HCEC 1CT (cell line): ENCODE results near the gene ETNK1.
A peak's percentile ranks its signal among the peaks of the same experiment; 100 is the strongest.
"Not testable (repeated sequence)": the region's sequence is repeated elsewhere in the genome, so short reads cannot be mapped to it uniquely, and the experiment has no call there.

Experiments
- DNase-seq: peaks from one replicate; pipeline ENCODE4 v3.0.0-alpha.2; 2017

The ETNK1 gene, protein sequence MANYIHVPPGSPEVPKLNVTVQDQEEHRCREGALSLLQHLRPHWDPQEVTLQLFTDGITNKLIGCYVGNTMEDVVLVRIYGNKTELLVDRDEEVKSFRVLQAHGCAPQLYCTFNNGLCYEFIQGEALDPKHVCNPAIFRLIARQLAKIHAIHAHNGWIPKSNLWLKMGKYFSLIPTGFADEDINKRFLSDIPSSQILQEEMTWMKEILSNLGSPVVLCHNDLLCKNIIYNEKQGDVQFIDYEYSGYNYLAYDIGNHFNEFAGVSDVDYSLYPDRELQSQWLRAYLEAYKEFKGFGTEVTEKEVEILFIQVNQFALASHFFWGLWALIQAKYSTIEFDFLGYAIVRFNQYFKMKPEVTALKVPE

DNA sequence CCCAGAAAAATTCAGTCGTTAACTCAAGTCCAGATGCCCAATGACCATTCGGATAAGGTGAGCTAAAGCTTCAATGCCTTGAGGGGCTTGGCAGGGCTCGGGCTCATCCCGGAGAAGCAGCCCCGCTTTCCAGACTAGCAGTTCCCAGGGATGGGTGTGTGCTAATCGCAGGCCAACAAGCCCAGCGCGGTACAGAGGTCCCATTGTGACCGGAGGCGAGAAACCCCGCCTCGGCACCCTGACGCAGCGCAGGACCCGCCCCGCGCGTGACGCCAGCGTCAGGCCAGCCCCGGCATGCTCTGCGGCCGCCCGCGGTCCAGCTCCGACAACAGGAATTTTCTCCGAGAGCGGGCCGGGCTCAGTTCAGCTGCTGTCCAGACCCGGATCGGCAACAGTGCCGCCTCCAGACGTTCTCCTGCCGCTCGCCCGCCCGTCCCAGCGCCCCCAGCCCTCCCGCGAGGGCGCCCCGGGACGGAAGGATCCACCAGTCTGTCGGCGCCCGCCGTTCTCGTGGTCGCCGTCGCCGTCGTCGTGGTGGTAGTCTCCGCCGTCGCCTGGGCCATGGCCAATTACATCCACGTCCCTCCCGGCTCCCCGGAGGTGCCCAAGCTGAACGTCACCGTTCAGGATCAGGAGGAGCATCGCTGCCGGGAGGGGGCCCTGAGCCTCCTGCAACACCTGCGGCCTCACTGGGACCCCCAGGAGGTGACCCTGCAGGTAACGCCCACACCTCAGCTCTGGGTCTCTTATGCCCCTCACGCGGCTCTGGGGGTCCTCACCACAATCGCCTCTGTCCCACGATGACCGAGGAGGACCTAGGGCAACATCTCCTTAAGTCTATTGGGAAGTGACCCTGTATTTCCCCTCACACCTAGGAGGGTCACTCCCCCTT lies at the start of gene ETNK1:
TSS of gene ETNK1 (plus strand) at position 302 of the 892 bp plus-strand sequence. CDS start at position 562, 260 bp downstream.
- peak; percentile 92 for DNase-seq

DNA sequence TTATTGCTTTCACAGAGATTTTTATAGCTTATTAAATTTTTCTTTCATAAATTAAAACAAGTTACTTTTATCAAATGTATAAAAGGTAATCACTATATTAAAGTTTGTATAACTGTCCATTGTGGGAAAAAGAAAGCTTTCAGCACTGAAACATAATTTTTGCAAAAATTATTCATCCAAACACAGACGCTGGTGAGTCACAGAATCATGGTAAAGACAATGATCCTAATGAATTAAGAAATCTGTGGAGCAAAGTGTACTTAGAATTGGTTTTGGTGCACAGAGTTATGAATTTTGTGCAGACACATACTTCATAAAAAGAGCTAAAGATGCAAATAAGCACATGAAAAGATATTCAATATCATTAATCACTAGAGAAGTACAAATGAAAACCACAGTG lies 48.9 kb upstream of the ETNK1 start:
- DNase-seq: no peak

DNA sequence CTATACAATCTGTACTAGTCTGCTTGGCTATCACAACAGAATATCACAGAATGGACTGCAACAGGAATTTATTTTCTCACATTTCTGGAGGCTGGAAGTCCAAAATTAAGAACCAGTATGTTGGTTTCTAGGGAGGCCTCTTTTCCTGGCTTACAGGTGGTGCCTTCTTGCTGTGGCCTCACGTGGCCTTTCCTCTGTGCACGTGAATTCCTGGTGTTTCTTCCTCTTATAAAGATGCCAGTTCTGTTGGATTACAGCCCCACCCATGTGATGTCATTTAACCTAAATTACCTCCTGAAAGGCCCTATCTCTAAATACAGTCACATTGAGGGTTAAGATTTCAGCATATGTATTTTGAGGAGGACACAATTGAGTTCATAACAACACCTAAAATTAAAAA lies 48.5 kb upstream of the ETNK1 start:
- no peak for DNase-seq

DNA sequence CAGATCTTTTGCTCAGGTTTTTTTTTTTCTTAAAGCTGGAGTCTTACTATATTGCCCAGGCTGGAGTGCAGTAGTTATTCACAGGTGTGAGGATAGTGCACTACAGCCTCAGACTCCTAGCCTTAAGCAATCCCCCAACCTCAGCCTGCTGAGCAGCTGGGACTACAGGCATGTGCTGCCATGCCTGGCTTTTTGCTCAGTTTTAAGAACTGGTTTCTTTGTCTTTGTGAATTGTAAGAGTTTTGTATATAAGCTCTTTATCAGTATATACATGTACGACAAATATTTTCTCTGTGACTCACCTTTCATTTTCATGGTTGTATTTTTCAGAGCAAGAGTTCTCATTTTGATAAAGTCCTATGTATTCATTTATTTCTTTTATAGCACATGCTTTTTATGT lies 47.3 kb upstream of the ETNK1 start:
- DNase-seq: no peak

DNA sequence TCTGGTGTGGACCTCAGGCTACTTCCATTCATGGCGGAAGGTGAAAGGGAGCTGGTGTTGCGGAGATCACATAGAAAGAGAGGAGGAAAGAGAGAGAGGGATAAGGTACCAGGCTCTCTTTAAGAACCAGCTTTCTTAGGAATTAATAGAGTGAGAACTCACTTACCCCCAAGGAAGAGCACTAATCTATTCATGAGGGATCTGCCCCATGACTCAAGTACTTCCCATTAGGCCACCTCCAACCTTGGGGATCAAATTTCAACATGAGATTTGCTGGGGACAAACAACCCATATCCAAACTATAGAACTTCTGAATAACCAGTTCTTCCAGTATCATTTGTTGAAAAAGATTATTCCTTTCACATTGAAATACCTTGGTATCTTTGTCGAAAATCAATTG lies 46.6 kb upstream of the ETNK1 start:
- DNase-seq: no peak

DNA sequence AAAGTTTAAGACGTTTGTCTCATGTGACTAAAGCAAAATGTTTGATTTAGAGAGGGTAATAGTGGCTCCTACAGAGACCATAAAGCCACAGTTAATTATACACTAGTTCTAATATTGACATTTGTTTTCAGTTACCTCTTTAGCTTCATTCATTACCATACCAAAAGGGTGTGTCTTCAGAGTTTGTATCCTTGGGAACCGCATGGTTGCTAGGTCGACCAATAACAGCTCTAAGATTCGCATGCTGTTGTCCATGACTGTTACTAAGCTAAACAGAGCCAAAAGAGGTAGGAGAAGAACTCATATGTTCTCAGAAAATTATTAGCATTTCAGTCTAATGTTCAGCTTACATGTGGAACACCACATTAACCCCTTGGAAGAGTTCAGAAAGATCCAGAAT lies 36.2 kb upstream of the ETNK1 start:
- DNase-seq: no peak

DNA sequence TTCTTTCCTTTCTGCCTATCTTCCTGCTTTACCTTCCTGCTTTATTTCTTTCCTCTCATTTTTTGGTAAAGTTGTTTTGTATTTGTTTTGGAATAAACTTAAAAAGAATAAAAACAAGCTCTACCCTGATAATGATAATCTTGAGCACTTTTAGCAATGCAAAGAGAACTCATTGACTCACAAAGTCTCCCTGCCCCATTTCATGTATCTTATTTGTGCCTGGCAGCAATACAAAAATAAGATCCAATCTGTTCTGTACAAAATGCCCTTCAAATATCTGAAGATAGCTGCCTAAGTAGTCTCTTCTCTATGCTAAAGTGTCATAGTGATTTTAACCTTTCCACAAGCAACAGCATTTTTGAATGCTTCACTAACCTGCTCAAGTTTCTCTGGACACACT lies 31.1 kb upstream of the ETNK1 start:
- no peak for DNase-seq

DNA sequence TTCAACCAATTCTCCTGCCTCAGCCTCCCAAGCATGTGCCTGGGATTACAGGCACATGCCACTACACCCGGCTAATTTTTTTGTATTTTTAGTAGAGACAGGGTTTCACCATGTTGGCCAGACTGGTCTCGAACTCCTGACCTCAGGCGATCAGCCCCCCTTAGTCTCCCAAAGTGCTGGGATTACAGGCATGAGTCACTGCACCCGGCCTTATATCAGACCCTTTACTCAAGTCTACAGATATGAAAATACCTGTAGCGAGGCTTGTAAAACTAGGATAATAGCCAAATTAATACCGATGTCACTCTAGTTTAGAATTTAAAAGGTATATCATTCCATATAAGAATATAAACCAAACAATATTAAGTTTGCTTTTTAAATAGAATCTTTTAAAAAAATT lies 27.4 kb upstream of the ETNK1 start:
- not testable (repeated sequence) for DNase-seq

DNA sequence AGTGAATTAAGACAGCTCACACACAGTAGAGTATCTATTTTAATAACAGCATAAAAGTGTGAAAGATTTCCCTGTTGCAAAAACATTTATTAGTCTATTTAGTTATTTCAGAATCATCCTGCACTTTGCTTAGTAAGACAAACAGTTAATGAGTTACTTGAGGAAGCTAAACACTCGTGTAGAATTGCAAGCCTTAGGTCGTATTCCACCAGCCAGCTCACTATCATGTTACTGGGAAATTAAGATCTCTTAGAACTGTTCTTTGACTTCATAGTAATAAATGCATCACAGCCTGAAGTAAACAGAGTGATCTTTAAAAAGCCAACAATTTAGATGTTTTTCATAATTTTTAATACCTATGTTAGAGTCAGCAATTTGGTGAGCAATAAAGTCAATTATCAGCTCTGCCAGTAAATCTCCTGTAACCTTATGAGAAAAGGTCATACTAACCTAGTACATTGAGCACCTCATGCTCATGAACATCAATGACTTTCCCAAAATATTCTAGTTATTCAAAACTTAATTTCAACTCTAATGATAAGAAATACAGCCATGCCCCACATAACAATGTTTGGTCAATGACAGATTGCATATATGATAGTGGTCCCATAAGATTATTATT lies 26.7 kb upstream of the ETNK1 start:
- DNase-seq: no peak

DNA sequence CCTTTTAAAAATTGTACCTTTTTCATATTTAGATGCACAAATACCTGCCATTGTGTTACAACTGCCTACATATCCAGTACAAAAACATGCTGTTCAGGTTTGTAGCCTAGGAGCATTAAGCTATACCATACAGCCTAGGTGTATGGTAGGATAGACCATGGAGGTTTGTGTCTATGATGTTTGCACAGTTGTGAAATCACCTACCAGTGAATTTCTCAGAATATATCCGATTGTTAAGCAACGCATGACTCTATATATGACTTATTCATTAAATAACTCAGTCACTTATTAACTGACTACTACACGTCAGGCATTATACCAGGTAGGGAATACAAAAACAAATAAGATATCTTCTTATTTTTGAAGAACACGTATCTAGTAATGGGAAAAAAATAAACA lies 26.2 kb upstream of the ETNK1 start:
- no peak for DNase-seq

DNA sequence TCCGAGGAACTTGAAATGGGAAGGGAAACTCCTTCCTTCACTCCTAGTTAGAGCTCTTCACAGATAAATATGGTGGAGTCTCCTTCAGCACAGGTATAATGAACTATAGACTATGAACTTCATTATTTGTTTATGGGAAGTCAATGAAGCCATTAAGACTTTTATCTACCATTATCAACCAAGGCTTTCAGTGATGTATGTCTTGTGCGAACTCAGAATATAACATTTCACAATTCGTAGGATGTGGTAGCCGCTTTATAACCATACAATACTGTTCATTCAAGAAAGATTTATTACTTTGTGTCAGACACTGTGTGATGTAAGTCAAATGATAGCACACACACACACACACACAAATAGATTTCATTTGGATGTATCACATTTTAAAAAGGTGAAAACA lies 24.8 kb upstream of the ETNK1 start:
- DNase-seq: no peak

DNA sequence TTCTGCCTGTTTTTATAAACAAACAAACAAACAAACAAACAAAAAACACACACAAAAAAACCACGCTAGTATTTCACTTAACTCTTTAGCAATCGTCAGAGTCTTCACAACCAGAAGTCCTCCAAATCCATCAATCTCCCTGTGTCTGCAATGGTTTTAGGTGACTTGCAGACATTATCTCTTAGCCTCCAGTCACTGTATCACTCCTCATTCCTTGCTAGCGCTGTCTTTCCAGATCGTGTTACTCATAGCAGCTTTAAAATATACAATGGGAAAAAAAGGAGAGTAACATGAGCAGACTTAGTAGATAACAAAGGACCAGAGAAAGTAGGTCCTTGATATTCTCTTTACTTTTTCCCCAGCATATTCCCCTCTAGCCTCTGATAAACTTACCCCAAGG lies 15.5 kb upstream of the ETNK1 start:
- no peak for DNase-seq

DNA sequence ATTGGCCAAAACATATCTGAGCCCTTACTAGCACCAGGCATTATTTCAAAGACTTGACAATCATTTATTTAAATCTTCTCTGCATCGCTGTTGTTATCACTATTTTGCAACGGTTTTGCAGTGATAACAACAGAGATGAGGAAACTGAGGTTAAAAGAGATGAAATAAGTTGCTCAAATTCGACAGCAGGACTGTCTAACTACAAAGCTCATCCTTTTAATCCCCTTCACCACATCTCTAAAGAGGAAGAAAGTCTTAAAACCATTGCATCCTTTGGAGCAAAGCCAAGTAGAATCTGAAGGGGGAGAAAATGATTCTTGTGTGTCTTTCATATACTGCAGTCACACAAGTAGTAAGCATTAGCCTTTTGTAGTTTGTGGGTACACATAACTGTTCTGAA lies 14.8 kb upstream of the ETNK1 start:
- DNase-seq: no peak

DNA sequence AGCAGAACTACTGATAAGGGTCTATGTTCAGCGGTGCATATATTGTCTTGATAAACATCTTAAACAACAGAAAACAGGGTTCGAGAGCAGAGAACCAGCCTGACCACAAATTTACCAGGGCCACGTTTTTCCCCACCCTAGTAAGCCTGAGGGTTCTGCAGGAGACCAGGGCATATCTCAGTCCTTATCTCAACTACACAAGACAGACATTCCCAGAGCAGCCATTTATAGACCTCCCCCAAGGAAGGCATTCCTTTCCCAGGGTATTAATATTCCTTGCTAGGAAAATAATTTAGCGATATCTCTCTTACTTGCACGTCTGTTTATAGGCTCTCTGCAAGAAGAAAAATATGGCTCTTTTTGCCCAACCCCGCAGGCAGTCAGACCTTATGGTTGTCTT lies 12.1 kb upstream of the ETNK1 start:
- not testable (repeated sequence) for DNase-seq

DNA sequence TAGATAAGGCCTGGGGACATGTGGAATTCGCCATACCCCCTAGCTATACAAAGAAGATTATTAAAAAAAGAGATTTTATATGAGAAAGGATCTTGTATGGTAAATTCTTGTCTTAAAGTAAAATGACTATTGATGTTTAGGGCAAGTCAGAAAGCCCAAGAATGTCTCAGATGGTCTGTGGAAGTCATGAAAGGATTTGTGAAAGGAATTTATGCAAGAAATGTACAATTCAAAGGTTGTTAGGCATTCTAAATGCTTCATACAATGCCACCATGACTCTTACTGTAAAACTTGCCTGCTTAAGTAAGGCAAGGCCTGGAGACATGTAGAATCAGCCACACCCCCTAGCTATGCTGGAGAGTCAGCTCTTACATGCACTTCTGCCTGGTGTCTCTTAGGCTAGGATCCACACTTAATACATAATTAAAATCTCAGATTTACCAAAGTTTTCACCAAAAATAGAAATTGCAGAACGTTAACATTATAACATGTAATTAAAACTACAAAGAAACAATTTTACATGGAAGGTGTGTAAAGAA lies 8.9 kb upstream of the ETNK1 start:
- DNase-seq: no peak

DNA sequence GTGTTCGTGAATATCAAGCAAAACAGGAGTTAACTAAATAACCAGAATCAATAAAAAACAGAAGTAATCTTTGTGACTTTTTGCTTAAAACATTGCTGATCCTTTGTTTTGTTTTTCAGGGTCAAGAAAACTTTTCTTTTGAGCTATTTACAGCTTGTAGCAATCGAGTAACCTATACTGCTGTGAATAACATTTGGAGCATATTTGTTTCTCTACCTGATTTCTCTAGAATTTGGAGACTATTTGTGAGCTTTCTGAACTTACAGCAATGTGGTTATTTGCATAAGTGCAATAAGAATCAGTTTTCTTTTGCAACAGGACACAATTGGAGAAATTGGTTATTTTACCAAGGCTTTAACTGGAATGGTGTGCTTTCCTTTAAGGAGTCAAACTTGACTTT lies 7.3 kb upstream of the ETNK1 start:
- DNase-seq: no peak

DNA sequence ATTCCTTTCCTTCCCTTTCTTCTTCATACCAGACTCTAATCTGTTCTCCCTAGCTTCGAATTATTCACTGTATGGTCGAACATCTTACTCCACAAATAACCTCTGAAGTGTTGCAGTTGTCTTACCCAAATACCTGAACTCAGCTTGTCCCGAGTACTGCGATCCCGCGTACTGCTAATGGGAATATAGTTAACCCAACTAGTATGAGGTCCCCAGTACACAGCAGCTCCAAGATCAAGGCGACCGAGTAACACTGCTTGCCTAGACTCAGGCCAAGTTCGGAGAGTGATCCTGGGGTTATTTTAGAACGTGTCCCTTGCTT lies 462 bp upstream of the ETNK1 start:
- no peak for DNase-seq

DNA sequence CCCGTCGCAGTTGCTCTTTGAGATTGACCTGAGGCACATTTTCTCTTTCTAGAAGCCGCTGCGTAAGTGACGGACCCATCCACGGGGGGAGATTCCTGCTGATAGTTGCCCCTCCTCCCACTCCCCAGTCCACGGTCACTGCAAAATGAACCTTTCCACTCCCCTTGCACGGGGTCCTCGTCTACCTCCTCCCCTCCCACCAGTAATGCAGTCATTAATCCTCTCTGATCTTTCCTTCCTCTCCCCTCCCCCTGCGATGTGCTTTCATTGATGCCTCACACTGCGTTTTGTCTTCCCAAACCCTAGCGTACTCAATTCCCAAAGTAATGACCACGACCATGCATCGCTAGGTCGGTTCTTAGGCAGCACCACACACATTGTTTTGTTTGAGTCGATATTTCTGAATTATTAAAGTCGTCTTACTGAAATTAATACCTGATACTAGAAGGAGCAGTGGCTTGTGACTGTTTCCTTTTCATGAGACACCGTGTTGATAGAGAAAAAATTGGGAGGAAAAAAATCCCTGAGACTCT lies 857 bp downstream of the ETNK1 start:
- DNase-seq: peak; percentile 54

DNA sequence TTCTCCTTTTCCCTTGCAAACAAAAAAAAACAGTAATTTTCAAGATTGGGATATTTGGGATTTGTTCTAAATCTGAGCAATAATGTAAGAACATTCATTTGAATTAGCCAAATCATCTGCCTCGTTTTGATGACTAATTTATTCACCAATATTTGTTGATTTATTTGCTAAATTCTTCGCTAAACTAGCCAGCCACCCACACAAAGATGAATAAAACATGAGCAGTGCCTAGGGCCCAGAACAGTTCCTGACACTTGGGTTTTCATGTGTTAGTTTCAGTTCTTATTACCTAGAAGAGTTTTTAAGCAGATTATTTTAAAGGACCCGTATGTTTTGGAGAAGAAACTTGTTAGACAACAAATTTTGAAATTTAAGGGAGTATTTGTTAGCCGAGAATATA lies 1.4 kb downstream of the ETNK1 start:
- DNase-seq: peak; percentile 49

DNA sequence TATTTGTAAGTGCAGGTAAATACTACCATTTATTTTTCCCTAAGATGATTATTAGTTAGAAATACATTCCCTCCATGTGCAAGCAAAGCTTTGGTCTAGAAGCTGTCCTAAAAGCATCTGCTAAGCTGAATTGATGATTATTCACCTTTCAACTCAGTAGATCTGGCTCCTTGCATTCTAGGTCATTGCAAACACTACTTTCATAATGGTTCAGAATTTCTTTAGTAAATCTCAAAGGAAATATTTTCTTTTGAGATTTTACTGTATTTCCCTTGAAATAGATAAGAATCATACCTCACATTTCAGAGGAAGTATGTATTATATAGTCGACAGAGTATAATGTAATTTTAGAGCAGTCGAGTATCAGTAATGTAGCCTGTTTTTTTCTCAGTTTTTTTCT lies 2.4 kb downstream of the ETNK1 start:
- DNase-seq: no peak

DNA sequence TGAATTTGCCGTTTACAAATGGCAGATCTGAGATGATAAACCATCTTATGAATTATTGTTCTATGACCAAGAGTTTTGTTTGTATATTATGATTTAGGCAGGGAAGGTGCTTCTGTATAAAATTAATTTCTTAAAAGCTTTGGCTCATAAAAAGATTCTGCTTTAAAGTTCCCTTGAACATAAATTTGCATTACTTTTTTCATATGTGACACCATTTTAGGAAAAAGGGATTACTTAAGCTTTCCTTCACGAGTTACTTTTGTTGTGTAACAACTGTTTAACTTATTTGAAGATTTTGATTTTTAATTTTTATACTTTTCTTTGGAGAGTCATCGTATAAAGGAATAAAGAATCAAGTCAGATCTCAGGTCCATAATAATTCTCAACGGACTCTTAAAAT lies 3.3 kb downstream of the ETNK1 start:
- no peak for DNase-seq

DNA sequence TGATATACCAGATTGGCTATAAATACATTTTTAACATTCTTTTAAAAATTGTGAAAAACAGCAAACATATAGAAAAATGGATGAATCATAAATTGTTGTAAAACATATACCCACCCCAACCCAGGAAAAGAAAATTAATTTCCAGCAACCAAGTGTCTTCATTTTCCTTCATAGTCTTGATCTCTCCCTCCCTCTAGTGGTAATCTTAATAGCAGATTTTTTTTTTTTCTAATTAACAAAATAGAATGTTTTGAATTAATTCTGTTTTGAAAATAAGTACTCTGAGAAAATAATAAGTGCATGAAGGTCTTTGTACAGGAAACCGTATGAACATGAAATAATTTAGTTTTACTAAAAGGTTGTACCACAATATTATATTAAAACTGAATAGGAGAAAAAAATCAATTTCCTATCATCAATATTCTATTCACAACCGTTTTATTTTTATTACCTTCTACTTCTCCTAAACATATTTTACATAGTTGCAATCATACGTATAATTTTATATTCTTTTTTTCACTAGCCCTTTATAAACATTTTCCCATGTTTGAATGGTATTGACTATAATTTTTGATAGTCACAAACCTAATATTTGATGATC lies 7.0 kb downstream of the ETNK1 start:
- DNase-seq: peak; percentile 50

DNA sequence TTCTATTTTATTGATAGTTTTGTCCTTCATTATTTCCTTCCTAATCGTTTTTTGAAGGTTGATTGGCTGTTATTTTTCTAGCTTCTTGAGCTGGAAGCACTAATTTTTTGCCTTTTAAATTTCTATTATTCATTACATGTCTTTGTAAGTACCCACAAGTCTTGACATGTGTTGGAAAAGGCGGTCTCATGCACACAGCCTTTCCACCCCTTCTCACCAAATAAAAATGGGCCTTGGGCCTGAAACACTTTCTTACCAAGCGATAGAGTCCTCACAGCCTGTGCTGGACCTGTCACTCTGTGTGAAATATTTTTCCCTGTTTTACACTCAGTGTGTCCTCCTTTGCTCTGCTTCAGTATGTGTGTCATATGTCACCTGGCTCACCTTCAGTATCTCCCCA lies 9.9 kb downstream of the ETNK1 start:
- DNase-seq: no peak
